Tibial artery (tissue), 4 donors: ENCODE data around the gene TSPAN4.

Experiments
- DNase-seq, 2 donors: peaks; one replicate each; pipeline ENCODE4 v3.0.0-alpha.2; 2019
- H3K27ac ChIP-seq, 2 donors: fragments of 200-600 bp; sonication (generic) in 1 of 2; 1 replicate in 1 of 2; 2 replicates in 1 of 2; pipeline ENCODE4 v1.5.1; 2018 to 2019; ENCODE audit warnings: mild to moderate bottlenecking in 1 of 2
- H3K27me3 ChIP-seq, 2 donors: fragments of 200-600 bp; sonication (generic) in 1 of 2; one replicate each; pipeline versions ENCODE4 v1.5.1 to v1.6.0; 2016 to 2019
- H3K36me3 ChIP-seq, 3 donors: fragments of 200-600 bp; sonication (generic) in 2 of 3; one replicate each; pipeline ENCODE4 v1.5.1; 2016 to 2019; ENCODE audit warnings: mild to moderate bottlenecking in 2 of 3
- H3K4me1 ChIP-seq, 4 donors: fragments of 200-600 bp; sonication (generic) in 2 of 4; 1 replicate in 3 of 4; 2 replicates in 1 of 4; pipeline ENCODE4 v1.5.1; 2016 to 2019
- H3K4me3 ChIP-seq, 2 donors: fragments of 200-600 bp; sonication (generic) in 1 of 2; 1 replicate in 1 of 2; 2 replicates in 1 of 2; pipeline ENCODE4 v1.5.1; 2018 to 2019; ENCODE audit warnings: mild to moderate bottlenecking in 2 of 2
- H3K9me3 ChIP-seq, 3 donors: fragments of 200-600 bp; sonication (generic) in 1 of 3; one replicate each; pipeline ENCODE4 v1.5.1; 2016 to 2019
- intact Hi-C: fragments of 100-400 bp; cut with DNase I; formaldehyde crosslinking; loops from one replicate; pipeline ENCODE4 v1.15.0; 2023; ENCODE audit warnings: low total_unique reads
- TF ChIP-seq, protein P1 (sequence below), 2 experiments: fragments of 200-600 bp in 1 of 2; fragments of 450-650 bp in 1 of 2; IDR thresholded peaks; one replicate each; pipeline ENCODE4 v1.5.1; 2017 to 2019; ENCODE audit warnings: antibody characterized with exemption in 2 of 2, mild to moderate bottlenecking in 1 of 2, moderate library complexity in 1 of 2

The TSPAN4 gene

DNA sequence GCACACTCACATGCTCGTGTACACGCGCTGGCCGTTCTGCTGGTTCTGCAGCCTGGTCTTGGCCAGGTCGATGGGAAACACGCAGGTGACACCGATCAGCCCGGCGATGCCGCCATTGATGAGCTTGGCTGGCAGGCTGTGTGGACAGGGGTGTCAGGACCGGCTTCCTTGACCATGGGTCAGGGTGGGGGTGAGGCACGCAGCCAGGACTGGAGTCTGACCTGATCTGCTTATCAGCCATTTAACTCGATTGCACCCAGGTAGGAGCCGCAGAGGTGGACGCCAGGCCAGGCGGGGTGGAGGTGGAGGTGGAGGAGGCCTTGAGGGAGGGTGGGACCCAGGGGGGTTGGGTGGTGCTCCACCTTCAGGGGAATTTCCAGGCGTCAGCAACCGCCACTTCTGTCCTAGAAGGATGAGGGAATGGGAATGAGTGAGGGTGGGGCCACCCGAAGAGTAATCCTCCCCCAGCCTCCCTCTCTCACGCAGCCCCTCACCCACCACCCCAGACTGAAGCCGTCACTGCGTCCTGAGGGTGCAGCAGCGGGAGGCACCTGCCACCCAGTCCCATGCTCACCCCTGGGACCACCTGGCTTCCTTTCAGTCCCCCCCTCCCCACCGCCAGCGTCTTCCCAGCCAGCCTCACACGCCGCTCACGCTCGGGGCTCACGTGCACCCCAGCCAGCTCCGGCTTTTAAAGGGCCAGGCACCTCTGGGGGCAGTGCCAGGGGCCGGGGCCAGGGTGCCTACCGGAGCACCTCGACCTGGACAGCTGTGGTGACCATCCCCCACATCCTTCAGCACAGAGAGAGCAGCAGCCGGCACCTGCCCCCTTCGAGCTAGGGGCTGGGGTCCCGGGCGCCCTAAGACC lies 47.7 kb upstream of the TSPAN4 start:
- DNase-seq: no peak

DNA sequence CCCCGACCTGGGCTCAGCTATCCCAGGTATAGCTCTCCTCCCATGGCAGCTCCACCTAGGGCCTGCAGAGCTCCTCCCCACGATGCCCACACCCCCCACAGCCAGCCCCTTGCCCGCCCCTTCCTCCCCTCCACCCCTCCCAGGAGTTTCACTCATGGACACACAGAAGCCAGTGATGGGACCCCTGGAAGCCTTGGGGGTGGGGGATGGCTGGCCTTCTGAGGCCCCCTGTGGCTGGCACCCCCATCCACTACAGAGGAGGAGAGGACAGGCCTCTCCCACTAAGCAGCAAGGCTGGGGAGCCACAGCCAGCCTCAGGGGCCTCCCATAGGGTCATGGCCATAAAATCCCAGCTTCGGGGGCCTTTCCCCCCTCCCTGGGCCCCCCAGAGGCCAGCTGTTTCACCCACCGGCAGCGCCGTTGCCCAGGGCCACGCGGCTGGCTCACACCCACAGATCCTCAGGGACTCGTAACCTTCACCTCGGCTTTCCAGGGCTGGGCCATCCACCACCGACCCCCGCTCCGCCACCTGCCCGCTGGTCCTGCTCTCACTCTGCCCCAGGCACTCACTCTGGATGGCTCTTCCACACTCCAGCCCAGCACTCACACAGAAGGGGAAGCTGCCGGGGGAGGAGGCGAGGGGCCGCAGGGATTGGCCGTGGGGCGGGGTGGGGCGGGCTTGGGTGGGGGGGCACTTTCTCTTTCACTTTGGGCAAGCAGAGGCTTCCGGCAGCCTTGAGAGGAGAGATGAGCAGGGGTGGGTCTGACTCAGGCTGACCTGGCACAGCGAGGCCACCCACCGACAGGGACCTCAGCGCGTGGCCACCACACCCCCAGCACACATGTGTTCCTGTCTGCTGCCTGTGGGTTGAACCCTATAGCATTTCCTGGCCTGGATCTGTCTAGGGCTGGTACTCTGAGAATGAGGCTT lies 46.8 kb upstream of the TSPAN4 start:
- peaks cover 0 to under 1% of the 10 kb centered on the region in 2 donors for H3K27me3 ChIP-seq
- peak overlapping the region; percentile 71 to 85 for H3K27ac ChIP-seq
- intact Hi-C loops: no loop called here
- peak; percentile 82 to 89 for DNase-seq
- TF ChIP-seq, protein P1, sequence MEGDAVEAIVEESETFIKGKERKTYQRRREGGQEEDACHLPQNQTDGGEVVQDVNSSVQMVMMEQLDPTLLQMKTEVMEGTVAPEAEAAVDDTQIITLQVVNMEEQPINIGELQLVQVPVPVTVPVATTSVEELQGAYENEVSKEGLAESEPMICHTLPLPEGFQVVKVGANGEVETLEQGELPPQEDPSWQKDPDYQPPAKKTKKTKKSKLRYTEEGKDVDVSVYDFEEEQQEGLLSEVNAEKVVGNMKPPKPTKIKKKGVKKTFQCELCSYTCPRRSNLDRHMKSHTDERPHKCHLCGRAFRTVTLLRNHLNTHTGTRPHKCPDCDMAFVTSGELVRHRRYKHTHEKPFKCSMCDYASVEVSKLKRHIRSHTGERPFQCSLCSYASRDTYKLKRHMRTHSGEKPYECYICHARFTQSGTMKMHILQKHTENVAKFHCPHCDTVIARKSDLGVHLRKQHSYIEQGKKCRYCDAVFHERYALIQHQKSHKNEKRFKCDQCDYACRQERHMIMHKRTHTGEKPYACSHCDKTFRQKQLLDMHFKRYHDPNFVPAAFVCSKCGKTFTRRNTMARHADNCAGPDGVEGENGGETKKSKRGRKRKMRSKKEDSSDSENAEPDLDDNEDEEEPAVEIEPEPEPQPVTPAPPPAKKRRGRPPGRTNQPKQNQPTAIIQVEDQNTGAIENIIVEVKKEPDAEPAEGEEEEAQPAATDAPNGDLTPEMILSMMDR (IDR thresholded peaks at IDR 0.05): no peak
- peak overlapping the region; percentile 68 to 88 for H3K4me3 ChIP-seq
- peaks cover 0 to 36% (median 24%) of the 10 kb centered on the region in 4 donors for H3K4me1 ChIP-seq
- H3K9me3 ChIP-seq: no peaks in the 10 kb centered on the region
- peaks cover 0 to 47% (median 5%) of the 10 kb centered on the region in 3 donors for H3K36me3 ChIP-seq

More for the DNA sequence above, 47.7 kb upstream of the TSPAN4 start:
- TF ChIP-seq, protein P1 (IDR thresholded peaks at IDR 0.05): no peak
- intact Hi-C loops: no loop called here
- no peaks in the 10 kb centered on the region for H3K9me3 ChIP-seq
- H3K4me1 ChIP-seq: peaks cover 0 to 38% (median 24%) of the 10 kb centered on the region in 4 donors
- H3K4me3 ChIP-seq: peak overlapping the region; percentile 68 to 88
- peaks cover 0 to 38% (median 5%) of the 10 kb centered on the region in 3 donors for H3K36me3 ChIP-seq
- peaks cover 0 to 10% of the 10 kb centered on the region in 2 donors for H3K27me3 ChIP-seq
- H3K27ac ChIP-seq: peak overlapping the region; percentile 71 to 85

DNA sequence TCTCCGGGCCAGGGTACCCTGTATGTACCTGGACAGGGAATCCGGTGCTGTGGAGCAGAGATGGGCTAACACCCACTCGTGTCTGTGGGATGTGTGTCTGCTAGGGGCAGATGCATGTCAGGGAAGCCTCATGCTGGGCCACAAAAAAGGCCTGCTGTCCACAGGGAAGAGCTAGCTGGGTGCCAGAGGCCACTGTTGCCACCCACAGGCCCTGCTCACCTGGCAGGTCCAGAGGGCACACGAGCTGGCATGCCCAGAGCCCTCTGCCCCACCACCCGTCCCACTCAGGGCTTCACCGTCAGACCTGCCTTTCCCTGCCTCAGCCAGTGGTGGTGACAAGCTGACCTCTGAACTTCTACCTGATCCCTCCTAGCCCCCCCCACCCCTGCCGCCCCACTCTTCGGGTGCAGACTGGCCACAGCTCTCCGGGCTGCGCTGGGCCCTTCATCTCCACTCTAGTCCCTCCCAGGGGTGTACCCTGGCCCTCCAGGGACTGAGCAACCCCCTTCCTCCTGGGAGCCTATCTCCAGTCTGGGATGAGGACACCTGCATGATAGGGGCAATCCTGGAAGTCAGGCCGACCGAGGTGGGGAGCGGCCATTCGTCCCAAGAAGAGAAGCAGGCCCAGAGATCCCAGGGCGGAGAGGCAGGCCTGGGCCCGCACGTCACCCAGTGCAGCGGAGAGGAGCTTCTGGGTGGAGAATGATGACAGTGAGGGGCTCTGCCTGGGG lies 45.9 kb upstream of the TSPAN4 start:
- H3K36me3 ChIP-seq: peaks cover 0 to 49% (median 3%) of the 10 kb centered on the region in 3 donors
- peak overlapping the region; percentile 68 to 88 for H3K4me3 ChIP-seq
- H3K27me3 ChIP-seq: no peaks in the 10 kb centered on the region
- DNase-seq: no peak
- TF ChIP-seq, protein P1 (IDR thresholded peaks at IDR 0.05): no peak
- H3K9me3 ChIP-seq: no peaks in the 10 kb centered on the region
- intact Hi-C loops: no loop called here
- peaks cover 0 to 36% (median 24%) of the 10 kb centered on the region in 4 donors for H3K4me1 ChIP-seq
- H3K27ac ChIP-seq: peak overlapping the region; percentile 71 to 85

DNA sequence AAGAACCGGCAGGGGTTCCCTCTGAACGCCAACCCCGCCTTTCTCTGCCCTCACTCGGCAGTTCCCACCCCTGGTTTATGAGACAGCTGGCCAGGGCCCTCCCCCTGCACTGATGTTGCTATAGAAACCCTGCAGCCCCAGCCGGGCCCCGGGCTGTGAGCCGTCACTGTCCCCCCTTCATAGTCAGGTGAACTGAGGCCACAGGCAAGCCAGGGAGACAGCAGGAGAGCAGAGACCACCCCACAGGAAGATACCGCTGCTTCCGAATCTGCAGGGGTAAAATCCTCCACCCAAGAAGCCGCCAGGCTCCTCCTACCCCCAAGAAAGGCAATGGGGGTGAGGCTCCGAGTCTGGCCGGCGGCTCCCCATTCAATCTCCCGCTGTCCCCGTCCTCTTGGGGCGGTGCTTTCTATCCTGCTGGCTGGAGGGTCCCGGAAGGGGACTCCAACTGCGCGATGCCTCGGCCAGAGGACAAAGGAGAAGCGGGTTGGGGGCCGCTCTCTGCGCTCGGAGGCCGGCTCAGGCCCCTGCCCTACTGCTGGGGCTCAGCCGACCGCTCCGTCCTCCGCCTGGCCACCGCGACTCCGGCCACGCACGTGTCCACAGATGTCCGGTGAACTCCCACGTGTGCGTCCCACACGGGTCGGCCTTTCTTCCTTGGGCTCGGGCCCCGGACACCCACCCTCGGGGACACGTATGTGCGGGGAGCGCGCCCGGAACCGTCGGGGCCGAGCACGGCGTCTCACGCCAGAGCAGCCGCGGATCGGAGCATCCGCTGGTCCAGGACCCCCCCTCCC lies 45.2 kb upstream of the TSPAN4 start:
- H3K27ac ChIP-seq: peak overlapping the region; percentile 71 to 85
- peaks cover 0 to 37% (median 24%) of the 10 kb centered on the region in 4 donors for H3K4me1 ChIP-seq
- no peaks in the 10 kb centered on the region for H3K9me3 ChIP-seq
- H3K4me3 ChIP-seq: peak overlapping the region; percentile 68 to 88
- TF ChIP-seq, protein P1 (IDR thresholded peaks at IDR 0.05): no peak
- H3K36me3 ChIP-seq: peaks cover 0 to 49% (median 2%) of the 10 kb centered on the region in 3 donors
- intact Hi-C loops: no loop called here
- no peaks in the 10 kb centered on the region for H3K27me3 ChIP-seq
- DNase-seq: peak; percentile 74 to 86
